GM18519 (cell line): ENCODE results near the gene CBX8.

Experiments used
- ATAC-seq: cut with Tn5 transposase; IDR thresholded peaks from one replicate; pipeline ENCODE4 v1.9.1; 2021; ENCODE audit warnings: mild to moderate bottlenecking, moderate library complexity; ENCODE audit not compliant: unreplicated experiment, low FRiP score

The CBX8 gene

DNA sequence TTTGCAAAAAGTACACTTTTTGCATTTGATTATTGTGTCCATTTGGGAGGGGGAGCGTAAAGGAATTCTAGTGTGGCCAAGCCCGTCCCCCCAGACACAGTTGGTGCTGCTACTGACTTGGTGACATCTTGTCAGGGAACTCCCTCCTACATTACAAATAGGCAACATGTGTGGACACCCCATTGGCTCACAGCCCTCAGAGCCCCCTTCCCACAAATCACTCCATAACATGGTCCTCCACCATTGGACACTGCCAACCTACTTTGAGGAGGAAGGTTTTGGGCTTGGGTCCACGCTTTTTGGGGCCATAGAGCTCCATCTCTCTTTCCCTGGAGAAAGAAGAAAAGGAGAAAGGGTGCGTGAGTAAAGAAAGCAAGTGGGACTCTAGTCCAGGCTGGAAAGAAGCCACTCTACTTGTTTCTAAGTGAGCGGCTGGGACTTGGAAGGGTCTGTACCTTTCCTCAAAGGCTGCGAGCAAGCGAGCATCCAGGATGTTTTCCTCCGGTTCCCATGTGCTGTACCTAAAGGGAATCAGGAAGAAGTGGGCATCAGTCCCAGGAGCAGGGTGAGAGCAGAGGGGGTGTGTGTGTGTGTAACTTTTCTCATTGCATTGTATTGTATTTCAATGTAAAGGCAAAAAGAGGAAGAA is 958 bp downstream of the CBX8 start:
- no peak for ATAC-seq

DNA sequence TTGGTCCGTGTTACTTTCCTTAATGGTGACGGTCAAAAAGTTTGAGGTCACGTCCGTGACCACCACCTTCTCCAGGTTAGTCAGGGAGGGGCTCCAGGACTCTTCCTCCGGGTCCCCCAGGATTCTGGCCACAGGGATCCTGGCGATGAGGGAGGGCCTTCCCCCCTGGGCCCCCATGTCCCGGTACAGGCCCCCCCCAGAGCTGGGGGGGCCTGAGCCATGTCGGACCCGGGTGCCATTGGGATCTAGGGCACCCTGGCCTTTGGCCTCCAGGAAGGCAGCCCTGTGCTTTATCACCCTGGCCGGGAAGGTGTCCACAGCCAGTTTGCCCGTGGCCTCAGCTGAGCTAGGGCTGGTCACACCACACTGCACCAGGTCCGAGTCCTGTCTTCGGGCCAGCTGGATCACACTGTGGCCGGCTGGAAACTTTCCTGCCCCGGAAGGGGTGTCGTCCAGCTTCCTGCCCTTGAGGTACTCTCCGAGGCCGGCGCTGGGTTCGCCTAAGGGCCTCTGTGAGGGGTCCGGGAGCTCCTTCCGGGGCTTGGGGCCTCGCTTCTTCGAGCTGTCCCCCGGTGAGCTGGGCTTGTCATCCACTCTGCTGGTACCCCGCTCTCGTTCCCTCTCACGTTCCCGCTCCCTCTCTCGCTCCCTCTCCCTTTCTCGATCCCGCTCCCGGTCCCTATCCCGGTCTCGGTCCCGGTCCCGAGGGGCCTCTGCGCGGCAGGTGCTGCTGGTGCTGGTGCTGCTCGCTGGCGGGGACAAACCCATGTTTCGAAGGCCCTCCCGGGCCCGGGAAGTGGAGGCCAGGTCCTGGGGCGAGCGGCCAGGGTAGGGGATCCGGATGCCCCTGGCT is 2.0 kb downstream of the CBX8 start:
- no peak for ATAC-seq

DNA sequence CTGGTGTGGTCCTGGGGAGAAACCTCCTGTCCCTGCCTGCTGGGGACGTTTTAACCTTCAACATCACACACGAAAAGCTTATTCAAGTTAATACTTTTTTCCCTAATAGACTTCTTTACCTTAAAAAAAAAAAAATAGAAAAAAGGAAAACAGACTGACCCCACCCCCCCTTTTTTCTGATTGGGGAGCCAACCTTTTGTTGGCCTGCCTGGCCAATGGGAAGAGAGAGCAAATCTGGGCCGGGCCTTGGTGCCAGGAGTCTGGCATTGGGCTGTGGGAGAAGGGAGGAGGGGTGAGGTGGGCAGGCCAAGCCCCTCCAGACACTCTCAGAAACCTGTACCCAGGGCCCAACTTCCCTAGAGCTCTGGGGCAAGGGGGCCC is 3.0 kb downstream of the CBX8 start:
- ATAC-seq: no peak

DNA sequence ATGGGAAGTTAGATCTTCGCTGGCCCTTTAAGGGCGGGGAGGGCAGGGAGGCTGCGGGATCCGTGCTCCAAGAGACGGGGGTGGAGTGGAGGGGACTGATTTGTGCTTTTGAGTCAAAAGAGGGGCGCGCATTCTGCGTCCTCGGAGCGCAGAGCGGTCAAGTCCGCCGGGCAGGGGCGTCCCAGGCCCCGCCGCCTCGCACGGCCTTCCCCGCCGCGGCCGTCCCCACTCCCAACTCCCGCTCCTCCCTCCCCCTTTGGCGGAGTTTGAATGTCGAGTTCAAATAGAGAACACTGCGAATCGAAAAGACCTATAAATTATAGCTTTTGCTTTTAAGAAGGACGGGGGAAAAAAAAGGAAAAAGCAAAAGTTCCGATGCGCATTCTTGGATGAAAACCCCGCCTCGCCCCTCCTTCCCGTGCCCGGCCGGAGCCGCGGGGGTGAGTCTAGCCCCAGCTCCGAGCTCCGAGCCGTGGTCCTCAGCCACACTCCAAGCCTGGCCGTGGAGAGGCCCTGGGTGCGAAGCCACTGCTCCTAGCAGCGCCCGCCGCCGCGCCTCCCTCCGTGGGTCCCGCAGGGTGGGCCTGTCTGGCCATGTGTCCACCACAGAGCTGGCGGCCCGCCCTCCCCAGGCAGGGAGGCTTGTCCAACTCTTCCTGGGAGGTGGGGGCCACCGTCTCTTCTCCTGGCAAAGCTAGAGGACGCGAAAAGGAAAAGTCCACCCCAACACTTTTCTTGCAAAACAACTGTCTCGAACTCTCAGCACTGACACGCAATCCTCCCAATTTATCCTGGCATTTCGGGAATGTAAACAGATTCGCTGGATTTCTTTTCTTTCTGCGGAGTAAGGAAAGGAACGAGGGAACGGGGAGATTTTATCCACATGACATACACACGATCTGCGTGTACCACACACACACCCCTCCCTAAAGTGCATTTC is 3.6 kb downstream of the CBX8 start:
- ATAC-seq: no peak

DNA sequence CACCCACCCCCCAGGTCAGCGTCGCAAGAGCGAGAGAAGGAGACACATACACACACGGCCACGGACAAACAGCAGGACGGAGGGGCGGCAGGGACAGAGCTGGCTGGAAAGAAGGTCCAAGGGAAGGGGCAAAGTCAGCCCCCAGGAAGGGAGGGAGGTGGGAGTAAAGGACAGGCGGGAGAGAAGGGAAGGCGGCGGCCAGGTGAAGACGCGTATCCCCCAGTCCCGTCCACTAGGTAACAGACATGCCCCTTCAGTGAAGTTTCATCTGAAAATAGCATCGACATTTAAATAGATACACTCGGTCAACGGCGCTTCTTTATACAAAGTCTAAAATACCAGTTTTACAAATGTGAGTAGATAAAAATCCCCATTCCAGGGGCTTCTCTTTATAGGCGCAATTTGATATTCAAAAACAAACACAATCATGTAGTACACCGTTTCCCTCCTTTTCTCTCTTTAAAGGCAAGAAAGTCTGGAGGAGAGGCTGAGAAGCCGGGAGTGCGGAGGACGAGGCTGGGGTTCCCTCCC is 4.5 kb downstream of the CBX8 start:
- ATAC-seq: no peak

DNA sequence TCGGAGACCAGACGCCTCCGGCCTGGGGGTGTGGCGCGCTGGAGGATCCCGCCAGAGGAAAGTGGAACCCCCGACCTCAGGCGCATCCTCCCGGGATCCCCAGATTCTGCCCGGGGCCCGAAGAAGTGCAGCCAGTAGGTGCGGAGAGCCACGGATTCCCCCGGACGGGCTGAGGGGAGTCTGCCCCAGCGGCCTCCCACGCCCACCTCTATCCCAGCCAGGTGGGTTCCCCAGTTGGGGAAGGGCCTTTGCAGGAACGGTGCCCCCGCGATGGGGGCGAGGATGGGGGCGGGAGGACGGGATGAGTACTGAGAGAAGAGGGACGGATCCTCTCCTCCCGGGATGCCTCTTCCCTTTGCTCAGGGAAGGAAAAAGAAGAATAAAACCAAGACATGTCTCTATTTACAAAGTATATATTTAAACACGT is 5.1 kb downstream of the CBX8 start:
- ATAC-seq: no peak

DNA sequence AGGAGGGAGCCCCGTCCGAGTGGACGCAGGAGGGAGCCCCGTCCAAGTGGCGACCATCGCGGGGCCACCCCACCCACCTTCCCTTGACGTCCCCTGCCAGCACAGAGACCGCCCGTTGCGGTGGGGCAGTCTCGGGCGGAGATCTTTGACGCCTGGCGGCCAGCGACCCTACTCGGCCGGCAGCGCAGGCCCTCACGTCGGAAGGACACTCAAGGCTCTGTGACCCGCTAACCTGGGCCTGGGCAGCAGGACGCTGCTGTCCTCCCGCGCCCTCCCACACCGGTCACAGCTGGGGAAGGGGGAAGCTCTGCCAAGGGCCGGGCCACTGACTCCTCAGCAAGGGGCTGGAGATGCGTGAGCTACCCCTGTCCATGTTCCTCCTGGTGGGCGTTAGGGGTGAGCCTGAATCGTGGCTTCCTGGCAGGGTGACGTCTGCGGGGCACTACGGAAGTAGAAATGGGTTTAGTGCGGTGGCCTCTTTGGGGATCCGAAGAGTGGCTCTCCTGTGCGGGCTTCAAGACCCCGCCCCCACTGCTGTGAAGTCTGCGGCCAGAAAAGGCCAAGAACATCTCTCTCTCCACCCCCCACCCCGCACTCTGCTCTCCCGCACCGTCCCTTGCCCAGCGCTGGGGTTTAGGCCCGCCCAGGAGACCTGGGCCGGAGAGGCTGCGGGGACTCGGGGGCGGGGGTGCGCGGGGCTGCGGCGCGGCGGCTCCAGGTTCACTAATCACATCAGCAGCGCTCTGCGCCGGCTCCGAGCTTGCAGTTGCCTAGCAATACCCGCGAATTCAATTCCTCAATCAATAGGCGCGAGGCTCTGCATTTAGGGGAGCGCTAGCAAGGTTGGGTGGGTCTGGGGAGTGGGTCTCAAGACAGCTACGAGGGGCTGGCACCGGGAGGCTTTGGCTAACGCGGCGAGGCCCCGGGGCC is 5.8 kb downstream of the CBX8 start:
- no peak for ATAC-seq

DNA sequence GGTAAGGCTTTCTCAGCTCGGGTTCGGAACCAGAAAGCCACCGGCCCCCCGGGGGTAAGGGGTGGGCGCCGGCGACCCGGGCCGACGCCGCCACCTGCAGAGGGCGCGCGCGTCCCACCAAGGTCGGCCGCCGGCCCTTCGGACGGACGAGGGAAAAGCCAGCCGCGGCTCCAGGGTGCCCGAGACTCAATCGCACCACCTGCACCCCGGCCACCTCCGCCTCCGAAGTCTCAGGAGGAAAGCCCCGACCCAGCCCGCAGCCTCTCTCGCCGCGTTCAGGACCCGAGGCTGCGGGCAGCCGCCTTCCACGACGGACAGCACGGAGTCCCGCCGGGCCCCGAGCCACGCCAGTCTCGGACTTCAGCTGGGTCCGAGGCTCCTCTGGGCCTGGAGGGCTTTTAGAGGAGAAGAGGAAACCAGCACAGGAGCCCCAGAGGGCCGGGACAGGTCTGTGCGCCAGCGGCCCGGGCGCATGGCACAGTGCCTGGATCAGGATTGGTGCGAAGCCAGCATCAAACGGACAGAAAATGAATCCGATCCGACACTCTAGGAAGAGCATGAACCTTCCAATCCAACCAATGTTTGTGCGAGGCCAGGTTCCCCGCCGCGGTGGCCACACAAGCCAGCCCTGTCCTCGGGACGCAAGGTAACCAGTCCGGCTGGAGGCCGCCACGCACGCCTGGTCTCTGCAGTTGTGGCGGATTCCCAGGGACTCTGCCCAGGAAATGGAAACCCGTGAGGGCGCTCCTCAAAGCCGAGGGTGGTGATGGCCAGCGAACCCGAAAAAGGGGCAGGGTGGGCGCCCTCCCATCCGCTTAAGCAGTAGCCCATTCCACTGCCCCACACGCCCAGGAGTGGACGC is 6.7 kb downstream of the CBX8 start:
- no peak for ATAC-seq

DNA sequence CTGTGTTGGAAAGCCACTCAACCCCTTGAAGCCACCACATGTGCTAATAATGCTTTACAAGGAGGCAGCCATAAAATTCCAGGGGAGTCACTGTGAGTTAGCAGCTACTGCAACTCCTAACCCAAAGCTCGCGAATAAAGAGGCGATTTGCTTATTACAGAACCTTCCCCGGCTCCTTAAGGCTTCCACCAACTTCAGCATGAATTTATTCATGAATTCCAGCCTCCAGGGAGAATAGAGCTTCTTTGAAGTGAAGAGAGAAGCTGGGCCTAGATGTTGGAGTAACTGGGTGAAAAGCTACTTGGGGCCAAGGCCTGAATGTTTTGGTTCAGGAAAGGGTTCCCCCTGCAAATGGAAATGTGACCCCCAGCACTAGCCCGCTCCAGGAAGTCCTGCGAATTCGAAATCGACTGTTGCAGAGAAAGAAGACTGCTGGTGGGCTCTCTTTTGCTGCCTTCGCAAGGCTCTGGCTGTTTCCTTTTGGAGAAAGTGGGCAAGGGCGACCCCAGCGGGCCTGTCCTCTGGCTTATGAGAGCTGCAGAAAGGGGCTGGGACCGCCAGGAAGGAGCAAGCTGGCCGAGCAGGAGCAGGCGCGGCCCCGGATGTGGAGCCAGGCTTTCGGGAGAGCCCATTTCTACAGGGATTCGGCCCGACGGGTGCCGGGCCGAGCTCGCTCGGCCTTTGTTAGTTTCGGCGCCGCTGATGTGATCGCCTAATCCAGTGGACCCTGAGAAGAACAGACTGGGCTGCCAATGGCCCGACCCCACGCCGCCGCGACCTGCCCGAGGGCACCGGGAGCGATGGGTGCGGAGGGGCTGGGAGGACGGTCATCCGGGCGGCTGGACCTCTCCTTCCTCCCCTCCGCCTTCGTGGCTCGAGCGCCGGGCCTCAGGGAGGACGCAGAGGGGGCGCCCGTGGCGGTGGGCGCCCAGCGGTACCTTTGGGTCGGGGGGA is 7.6 kb downstream of the CBX8 start:
- ATAC-seq: no peak

DNA sequence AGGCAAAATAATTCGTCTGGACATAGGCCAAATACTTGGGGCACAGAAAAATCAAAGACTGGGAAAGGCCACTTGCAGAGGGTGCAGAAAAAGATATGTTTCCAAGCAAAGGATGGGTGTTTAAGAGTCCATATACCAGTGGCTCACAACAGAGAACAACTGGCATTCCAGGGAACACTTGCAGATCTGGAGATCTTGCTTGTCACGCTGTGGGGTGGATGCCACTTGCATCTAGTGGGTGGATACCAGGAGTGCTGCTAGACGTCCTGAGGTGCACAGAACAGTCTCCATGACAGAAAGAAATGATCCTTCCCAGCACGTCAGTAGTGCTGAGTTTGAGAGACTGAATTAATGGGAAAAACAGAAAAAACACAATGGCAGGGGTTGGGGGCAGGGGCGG is 8.4 kb downstream of the CBX8 start:
- no peak for ATAC-seq

DNA sequence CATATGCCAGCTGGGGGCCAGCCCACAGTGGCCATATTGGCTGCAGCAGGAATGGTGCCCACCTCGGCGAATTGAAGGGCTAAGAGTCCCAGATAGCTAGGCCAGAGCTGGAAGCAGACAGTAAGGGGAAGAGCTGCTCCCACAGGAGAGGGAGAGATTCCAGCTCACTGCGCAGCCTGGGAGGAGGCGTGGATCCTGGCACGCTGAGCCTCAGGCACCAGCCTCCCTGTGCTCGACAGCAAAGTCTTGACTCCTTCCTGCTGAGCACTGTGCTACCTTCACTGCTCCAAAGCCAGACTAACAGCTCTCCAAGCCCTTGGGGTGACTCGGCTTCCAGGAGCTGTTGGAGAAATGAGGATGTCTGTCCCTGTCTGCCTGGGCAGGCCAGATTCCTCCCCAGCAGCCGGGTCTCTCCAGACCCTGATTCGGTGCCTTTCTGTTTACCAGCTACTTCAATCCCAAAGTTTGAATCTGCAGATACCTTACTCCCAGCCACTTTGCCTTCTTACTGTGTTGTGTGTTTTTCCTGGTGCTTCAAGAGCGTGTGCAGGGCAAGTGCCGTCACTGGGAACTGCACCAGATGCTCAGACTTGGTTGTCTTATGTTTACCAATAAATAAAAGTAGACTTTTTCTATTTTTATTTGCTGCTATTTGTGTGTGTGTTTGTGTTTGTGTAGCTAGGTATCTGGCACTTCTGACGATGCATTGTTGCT is 9.8 kb downstream of the CBX8 start:
- no peak for ATAC-seq

DNA sequence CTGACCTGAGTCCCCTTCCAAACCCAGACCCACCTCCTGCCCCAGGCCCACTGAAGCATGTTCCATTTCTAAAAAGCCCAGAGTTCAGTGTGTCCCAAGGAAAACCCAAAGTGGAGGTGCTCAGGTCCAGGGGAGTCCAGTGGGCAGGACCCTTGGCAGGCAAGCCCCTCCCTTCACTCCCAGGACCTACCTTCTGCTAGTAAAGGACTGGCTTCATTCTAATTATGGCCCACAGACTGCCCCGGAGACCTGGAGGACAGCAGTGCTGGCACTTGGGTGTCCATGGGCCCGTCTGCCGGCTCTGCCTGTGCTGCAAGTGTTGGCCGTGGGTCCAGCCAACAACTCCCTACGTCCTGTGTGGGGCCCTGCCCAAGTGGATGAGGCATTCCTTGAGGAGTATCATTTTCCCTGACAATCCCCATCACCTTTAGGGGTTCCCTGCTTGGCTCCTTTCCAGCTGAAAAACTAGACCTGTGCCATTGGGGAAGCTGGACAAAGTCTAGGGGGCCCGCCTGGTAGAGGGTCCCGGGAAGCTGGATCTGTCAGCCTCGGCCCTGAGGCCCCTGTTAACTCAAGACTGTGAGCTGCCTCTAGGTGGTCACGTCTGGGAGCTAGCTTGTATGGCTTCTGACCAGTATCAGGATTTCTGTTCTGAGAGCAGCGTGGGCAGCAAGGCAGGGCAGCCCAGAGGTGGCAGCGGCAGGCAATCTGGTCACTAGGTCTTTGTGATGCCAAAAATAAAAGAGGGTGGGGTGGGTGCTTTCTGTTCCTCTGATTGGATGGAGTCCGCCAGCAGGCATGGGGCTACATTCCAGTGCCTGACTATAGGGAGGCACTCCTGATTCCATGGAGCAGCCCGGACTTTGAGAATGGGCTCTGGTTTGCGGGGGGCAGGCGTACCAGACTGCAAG is 10.7 kb downstream of the CBX8 start:
- ATAC-seq: no peak

DNA sequence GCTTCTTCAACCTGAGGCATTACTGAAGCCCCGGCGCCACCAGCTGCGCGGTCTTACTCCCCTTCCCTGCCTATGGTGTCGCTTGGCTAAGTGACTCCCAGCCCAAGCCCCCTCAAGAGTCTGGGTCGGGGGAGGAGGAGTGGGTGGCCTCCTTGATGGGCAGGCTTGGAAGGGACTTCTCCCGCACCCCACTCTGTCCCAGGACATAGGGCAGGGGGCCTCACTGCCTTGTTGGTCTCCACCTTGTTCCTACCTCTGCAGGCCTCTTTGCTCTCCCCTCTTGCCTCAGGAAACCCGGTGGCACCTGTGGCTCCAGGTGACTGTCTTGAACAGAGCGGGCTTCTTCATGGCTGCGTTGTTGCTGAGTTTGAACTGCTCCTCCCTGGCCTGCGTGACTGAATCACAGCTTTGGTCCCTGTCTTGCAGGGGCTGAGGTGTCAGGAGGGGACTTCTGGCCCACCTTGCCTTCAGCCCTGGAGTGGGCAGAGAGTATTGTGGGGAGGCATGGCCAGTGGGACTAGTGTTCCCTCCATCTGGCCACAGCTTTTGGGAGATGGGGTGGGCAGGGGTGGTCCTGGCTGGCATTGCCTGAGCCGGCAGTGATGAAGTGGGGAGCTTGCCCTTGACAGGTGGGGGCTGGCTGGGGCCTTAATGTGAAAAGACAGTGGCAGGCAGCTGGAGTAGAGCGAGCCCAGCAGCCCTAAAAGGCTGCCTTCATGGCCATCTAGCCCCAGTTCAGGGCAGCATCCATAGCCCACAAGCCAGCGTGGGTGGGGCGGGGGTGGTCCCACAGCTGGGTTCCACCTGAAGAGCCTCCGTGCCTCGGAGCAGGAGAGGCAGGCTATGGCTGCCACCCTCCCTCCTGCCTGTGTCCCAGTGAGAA is 11.6 kb downstream of the CBX8 start:
- no peak for ATAC-seq

DNA sequence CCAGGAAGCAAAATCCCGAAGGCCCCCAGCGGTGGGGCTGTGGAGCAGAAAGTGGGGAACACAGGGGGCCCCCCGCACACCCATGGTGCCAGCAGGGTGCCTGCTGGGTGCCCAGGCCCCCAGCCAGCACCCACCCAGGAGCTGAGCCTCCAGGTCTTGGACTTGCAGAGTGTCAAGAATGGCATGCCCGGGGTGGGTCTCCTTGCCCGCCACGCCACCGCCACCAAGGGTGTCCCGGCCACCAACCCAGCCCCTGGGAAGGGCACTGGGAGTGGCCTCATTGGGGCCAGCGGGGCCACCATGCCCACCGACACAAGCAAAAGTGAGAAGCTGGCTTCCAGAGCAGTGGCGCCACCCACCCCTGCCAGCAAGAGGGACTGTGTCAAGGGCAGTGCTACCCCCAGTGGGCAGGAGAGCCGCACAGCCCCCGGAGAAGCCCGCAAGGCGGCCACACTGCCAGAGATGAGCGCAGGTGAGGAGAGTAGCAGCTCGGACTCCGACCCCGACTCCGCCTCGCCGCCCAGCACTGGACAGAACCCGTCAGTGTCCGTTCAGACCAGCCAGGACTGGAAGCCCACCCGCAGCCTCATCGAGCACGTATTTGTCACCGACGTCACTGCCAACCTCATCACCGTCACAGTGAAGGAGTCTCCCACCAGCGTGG is 12.4 kb downstream of the CBX8 start:
- no peak for ATAC-seq

DNA sequence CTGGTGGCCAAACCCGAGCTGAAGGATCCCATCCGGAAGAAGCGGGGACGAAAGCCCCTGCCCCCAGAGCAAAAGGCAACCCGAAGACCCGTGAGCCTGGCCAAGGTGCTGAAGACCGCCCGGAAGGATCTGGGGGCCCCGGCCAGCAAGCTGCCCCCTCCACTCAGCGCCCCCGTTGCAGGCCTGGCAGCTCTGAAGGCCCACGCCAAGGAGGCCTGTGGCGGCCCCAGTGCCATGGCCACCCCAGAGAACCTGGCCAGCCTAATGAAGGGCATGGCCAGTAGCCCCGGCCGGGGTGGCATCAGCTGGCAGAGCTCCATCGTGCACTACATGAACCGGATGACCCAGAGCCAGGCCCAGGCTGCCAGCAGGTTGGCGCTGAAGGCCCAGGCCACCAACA is 13.0 kb downstream of the CBX8 start:
- no peak for ATAC-seq
